Measurements from ENCODE around the gene OXSR1. TPM values are rescaled to one million over a fixed set of nuclear protein-coding genes. Genes with fewer than 3 reads are reported as not detected.

The OXSR1 gene
- 28.2 and 47.4 TPM in 2 replicates for total RNA-seq (2014; rRNA removed; shearing (Covaris generic))

- peak; percentile 99 for DNase-seq (ENCODE audit: low read depth)
Observed at GRCh38 chr3:38164952-38165721, at the start of gene OXSR1. TSS of gene OXSR1 (plus strand) at chr3:38165537. CDS start at chr3:38165877, 340 bp downstream.

DNA sequence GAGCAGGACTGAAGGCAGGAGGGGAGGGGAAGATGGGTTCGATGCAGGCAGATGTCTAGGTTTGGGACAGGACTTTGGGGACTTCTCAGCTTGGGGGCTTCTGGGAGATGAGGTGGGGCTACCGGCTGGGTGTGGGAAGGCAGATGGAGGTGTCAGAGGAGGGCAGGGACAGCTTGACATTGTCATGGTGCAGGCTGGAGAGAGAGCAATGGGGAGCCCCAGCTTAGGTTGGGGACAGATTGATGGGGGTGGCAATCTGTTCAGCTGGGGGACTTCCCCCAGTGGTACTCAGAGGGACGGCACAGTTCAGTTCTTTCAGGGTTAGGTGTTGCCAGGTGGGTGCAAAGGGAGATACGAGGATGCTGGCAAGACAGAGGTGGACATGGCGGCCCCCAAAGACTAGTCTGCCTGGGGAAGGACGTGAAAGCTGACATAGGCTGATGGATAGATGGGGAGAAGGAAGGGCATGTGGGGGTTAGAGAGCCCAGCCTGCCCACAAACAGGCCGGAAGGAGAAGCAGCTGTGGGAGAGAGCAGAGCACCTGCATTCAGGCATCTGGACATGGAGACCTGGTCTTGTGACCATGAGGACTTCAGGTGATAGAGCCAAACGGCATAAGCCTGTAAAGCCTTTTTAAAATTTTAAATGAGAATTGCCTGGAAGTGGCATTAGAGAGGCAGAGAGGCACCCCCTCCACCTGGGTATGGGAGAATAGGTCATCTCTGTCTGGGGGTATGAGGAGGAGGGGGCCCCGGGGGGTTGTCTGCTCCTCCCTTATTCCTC, 49.5 kb upstream of the OXSR1 start:
- DNase-seq (ENCODE audit: low read depth): no peak

DNA sequence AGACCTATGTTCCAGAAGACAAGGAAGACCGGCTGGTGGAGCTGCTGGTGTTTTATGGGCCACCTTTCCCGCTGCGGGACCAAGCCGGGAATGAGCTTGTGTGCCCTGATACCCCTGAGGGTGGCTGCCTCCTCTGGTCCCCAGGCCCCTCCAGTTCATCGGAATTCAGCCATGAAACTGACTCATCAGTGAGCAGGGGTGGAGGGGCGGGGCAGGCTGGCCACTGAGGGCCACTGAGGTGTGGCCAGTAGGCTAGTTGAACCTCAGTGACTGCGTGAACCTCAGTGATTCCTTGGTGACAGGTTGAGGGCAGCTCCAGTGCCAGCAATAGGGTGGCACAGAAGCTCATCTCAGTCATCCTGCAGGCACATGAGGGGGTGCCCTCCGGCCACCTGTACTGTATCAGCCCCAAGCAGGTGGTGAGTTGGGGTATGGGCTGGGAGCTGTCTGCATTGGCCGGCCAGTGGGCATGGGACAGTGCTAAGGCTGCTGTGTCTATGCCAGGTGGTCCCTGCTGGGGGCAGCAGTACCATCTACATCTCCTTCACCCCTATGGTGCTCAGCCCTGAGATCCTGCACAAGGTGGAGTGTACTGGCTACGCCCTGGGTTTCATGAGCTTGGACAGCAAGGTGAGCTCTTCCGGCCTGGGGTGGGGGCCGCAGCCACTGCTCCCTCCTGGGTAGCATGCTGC, 48.7 kb upstream of the OXSR1 start:
- peak; percentile 10 for DNase-seq (ENCODE audit: low read depth)

DNA sequence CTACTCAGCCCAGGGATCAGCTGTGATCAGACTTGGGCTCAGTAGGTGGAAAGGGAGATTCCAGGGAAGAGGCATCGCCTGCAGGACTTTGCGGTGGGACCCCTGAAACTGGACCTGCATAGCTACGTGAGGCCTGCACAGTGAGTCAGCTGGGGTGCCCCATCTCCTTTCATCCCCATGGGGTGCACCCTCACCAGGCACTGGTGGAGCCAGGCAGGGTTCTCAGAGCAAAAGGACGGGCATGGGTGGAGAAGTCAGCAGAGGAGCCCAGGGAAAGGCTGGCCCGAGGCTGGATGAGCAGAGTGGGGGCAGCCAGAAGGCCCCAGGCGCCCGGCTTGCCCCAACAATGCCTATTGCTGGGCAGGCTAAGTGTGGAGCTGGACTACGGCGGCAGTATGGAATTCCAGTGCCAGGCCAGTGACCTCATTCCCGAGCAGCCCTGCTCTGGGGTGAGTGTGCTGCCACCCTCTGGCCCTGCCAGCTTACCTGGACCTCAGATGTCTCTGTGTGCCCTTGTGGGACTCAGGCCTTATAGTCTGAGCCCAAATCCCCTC, 48.1 kb upstream of the OXSR1 start:
- DNase-seq (ENCODE audit: low read depth): peak; percentile 46

GRCh38 chr3:38117748-38118420, 47.5 kb upstream of the OXSR1 start:
- DNase-seq (ENCODE audit: low read depth): peak; percentile 42

DNA sequence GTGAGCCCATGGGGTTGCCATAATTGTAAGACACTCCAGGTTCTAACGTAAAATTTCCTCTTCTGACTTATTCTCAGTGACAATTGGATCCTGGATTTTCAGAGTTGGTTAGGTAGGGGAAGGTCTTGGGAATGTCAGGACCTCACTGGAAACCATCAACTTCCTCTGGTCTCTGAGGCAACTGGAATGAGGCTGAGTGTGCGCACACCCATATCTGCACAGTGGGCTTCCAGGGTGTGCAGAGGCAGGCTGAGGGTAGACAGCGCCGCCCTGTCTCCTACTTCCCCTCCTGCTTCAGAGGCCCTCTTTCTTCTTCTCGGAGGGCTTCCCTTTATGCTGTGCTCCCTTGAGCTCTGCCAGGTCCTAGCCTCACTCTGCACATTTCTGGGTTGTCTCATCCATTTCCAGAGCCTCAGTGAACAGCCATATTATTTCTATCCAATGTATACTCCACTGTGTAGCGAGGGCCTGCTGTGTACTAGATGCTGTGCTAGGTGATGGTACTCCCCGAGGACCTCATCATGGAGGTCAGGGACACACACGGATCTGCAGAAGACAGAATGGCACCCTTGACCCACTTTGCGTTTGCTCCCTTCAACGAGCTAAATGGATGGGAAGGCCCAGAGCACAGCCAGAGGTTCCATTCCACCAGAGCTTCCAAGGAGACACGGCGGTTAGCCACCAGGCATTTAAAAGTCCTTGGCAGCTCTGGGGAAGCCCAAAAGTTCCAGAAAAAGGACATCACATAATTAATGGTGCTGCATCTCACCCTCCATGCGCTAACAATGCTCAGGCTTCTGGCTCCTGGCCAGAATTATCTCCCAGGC, 46.7 kb upstream of the OXSR1 start:
- DNase-seq (ENCODE audit: low read depth): no peak

- no peak for DNase-seq (ENCODE audit: low read depth)
Observed at GRCh38 chr3:38119248-38119544, 46.1 kb upstream of the OXSR1 start.

GRCh38 chr3:38119821-38120692, 45.3 kb upstream of the OXSR1 start:
- DNase-seq (ENCODE audit: low read depth): no peak

DNA sequence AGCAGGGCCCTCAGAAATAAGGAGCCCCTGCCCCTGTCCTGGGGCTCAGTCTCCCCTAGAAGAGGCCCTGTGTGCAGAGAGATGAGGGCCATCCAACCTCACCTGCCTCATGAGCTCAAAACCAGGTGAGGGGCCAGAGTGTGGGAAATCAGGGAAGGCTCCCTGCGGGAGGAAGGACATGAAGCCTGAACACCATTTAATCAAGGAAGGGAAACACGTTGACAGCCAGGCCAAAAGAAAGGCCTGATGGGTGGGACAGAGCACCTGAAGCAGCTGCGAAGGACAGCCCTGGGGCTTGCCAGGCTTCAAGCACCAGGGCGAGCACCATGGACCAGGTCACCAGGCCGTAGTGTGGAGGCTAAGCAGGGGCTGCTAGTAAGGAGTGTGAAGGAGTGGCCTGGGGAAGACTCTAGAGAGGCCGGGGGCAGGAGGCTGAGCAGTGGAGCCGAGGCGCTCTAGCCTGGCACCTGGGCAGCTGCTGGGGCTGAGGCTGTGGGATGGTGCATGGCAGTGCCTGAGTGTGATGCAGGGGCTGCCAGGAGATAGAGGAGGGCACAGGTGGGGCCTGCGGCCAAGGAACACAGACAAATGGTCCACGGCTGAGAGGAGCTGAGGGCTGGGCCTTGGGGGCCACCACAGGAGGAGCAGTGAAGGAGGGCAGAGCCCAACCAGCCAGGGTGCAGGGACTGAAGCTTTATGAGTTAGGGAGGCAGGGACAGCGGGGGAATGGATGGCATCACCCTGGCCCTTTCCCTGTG, 44.5 kb upstream of the OXSR1 start:
- no peak for DNase-seq (ENCODE audit: low read depth)

- no peak for DNase-seq (ENCODE audit: low read depth)
Observed at GRCh38 chr3:38121451-38121831, 43.9 kb upstream of the OXSR1 start.

GRCh38 chr3:38121832-38122461, 43.4 kb upstream of the OXSR1 start:
- no peak for DNase-seq (ENCODE audit: low read depth)

DNA sequence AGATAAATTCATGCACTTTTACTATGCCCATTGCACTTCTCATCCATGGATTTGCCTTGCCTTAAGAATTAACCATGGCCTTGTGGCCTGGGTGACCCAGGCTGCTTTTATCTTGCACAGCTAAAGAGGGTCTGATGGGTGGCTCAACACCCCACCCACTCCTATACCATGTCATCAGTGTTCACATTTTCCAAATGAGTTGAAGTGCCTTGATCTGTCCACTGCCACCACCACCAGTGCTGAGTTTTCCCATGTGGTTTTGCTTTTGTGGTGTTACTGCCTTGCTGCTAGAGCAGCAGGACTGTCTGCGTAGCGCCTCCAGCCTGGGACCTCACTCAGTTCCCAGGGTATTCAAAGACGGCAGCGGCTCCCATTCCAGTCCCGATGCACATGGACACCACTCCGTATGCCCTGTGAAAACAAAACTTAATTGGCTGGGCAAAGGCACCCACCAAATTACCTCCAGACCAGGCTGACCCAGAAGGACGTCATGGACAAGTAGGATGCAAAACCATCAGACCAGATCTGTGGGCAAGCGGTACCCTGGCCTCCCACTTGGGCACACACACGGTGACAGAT, 42.5 kb upstream of the OXSR1 start:
- no peak for DNase-seq (ENCODE audit: low read depth)

- no peak for DNase-seq (ENCODE audit: low read depth)
Observed at GRCh38 chr3:38124324-38125122, 40.8 kb upstream of the OXSR1 start.

GRCh38 chr3:38125305-38126120, 39.8 kb upstream of the OXSR1 start:
- no peak for DNase-seq (ENCODE audit: low read depth)

GRCh38 chr3:38126121-38126892, 39.0 kb upstream of the OXSR1 start:
- DNase-seq (ENCODE audit: low read depth): no peak
